Measurements from ENCODE around the gene WDFY4. TPM values are rescaled to one million over a fixed set of nuclear protein-coding genes. Genes with fewer than 3 reads are reported as not detected.

Gene WDFY4
- total and polyA plus RNA-seq, 4 experiments from 2014 or later: 0.29 to 1.00 (median 0.81) TPM; not detected in 1

GRCh38 chr10:48737886-48738285 is 53.2 kb downstream of the WDFY4 start:
- Histone ChIP-seq H3K4me3 (ENCODE audit: low read length in 2 of 2) (no peak overlapping the region), H3K4me1 (ENCODE audit: insufficient read depth, low read length) (no peaks in the 10 kb centered on the region), H3K27me3 (ENCODE audit: insufficient read depth, low read length) (no peaks in the 10 kb centered on the region), H3K9me3 (ENCODE audit: control insufficient read depth in 1 of 2, low read length in 2 of 2) (no peaks in the 10 kb centered on the region), H3K36me3 (ENCODE audit: insufficient read depth, low read length) (no peaks in the 10 kb centered on the region), H3K27ac (ENCODE audit: low read depth, low read length) (no peak overlapping the region)
- no peak for DNase-seq
- Mint-ChIP-seq H3K36me3 (no peaks in the 10 kb centered on the region), H3K4me3 (no peak overlapping the region), H3K27ac (no peak overlapping the region), H3K27me3 (peaks cover 0 to 7% of the 10 kb centered on the region in 2 donors), H3K9me3 (no peaks in the 10 kb centered on the region), H3K4me1 (no peaks in the 10 kb centered on the region)
- ChIA-PET POLR2A (ENCODE audit: partially characterized antibody) (no interaction called here), CTCF (ENCODE audit: partially characterized antibody) (no interaction called here)
- intact Hi-C loops (cut with micrococcal nuclease): no loop called here

GRCh38 chr10:48739170-48739569 is 54.5 kb downstream of the WDFY4 start:
- no peaks in the 10 kb centered on the region for H3K36me3 ChIP-seq (ENCODE audit: insufficient read depth, low read length)

GRCh38 chr10:48740015-48740707 is 55.5 kb downstream of the WDFY4 start:
- Histone ChIP-seq H3K27ac (ENCODE audit: low read depth, low read length) (no peak overlapping the region), H3K4me3 (ENCODE audit: low read length in 2 of 2) (no peak overlapping the region), H3K36me3 (ENCODE audit: insufficient read depth, low read length) (no peaks in the 10 kb centered on the region), H3K27me3 (ENCODE audit: insufficient read depth, low read length) (no peaks in the 10 kb centered on the region), H3K9me3 (ENCODE audit: control insufficient read depth in 1 of 2, low read length in 2 of 2) (no peaks in the 10 kb centered on the region), H3K4me1 (ENCODE audit: insufficient read depth, low read length) (no peaks in the 10 kb centered on the region)
- no peak overlapping the region for H3K4me3 Mint-ChIP-seq
- CTCF ChIA-PET (ENCODE audit: partially characterized antibody): no interaction called here
- H3K36me3 Mint-ChIP-seq: no peaks in the 10 kb centered on the region
- intact Hi-C loops (cut with micrococcal nuclease): no loop called here
- DNase-seq: no peak
- peaks cover 0 to 1% (median 0%) of the 10 kb centered on the region in 4 donors for H3K4me1 Mint-ChIP-seq
- peaks cover 0 to 9% of the 10 kb centered on the region in 2 donors for H3K27me3 Mint-ChIP-seq
- H3K27ac Mint-ChIP-seq: no peak overlapping the region
- H3K9me3 Mint-ChIP-seq: peaks cover 0 to 3% (median 0%) of the 10 kb centered on the region in 8 donors
- POLR2A ChIA-PET (ENCODE audit: partially characterized antibody): no interaction called here

More at GRCh38 chr10:48739170-48739569, 54.5 kb downstream of the WDFY4 start:
- Mint-ChIP-seq H3K4me1 (no peaks in the 10 kb centered on the region), H3K4me3 (no peak overlapping the region), H3K9me3 (no peaks in the 10 kb centered on the region), H3K27me3 (peaks cover 0 to 7% of the 10 kb centered on the region in 2 donors), H3K36me3 (no peaks in the 10 kb centered on the region), H3K27ac (no peak overlapping the region)
- ChIA-PET POLR2A (ENCODE audit: partially characterized antibody) (no interaction called here), CTCF (ENCODE audit: partially characterized antibody) (no interaction called here)
- Histone ChIP-seq H3K4me1 (ENCODE audit: insufficient read depth, low read length) (no peaks in the 10 kb centered on the region), H3K27me3 (ENCODE audit: insufficient read depth, low read length) (no peaks in the 10 kb centered on the region), H3K4me3 (ENCODE audit: low read length in 2 of 2) (no peak overlapping the region), H3K9me3 (ENCODE audit: control insufficient read depth in 1 of 2, low read length in 2 of 2) (no peaks in the 10 kb centered on the region), H3K27ac (ENCODE audit: low read depth, low read length) (no peak overlapping the region)
- intact Hi-C loops (cut with micrococcal nuclease): no loop called here
- DNase-seq: no peak

- no peak overlapping the region for H3K27ac Mint-ChIP-seq
- no peaks in the 10 kb centered on the region for H3K27me3 ChIP-seq (ENCODE audit: insufficient read depth, low read length)
- H3K9me3 ChIP-seq (ENCODE audit: control insufficient read depth in 1 of 2, low read length in 2 of 2): no peaks in the 10 kb centered on the region
- no peak overlapping the region for H3K27ac ChIP-seq (ENCODE audit: low read depth, low read length)
- H3K9me3 Mint-ChIP-seq: peaks cover 0 to 3% (median 0%) of the 10 kb centered on the region in 8 donors
- no peaks in the 10 kb centered on the region for H3K4me1 ChIP-seq (ENCODE audit: insufficient read depth, low read length)
- no peak for DNase-seq
- no peak overlapping the region for H3K4me3 ChIP-seq (ENCODE audit: low read length in 2 of 2)
- ChIA-PET CTCF (ENCODE audit: partially characterized antibody) (no interaction called here), POLR2A (ENCODE audit: partially characterized antibody) (no interaction called here)
- H3K36me3 Mint-ChIP-seq: no peaks in the 10 kb centered on the region
- intact Hi-C loops (cut with micrococcal nuclease): no loop called here
- H3K36me3 ChIP-seq (ENCODE audit: insufficient read depth, low read length): no peaks in the 10 kb centered on the region
- no peak overlapping the region for H3K4me3 Mint-ChIP-seq
- H3K27me3 Mint-ChIP-seq: peaks cover 0 to 9% of the 10 kb centered on the region in 2 donors
- peaks cover 0 to 1% (median 0%) of the 10 kb centered on the region in 4 donors for H3K4me1 Mint-ChIP-seq
Measured at GRCh38 chr10:48740988-48741387, 56.3 kb downstream of the WDFY4 start.

- DNase-seq: no peak
- ChIA-PET POLR2A (ENCODE audit: partially characterized antibody) (no interaction called here), CTCF (ENCODE audit: partially characterized antibody) (no interaction called here)
- intact Hi-C loops (cut with micrococcal nuclease): no loop called here
- Mint-ChIP-seq H3K9me3 (peaks cover 0 to 9% (median 6%) of the 10 kb centered on the region in 8 donors), H3K4me3 (no peak overlapping the region), H3K4me1 (peaks cover 0 to 1% (median 0%) of the 10 kb centered on the region in 4 donors), H3K36me3 (no peaks in the 10 kb centered on the region), H3K27me3 (peaks cover 0 to 8% of the 10 kb centered on the region in 2 donors), H3K27ac (no peak overlapping the region)
- no peaks in the 10 kb centered on the region for H3K9me3 ChIP-seq (ENCODE audit: control insufficient read depth in 1 of 2, low read length in 2 of 2)
- H3K4me3 ChIP-seq (ENCODE audit: low read length in 2 of 2): no peak overlapping the region
- H3K36me3 ChIP-seq (ENCODE audit: insufficient read depth, low read length): no peaks in the 10 kb centered on the region
- H3K4me1 ChIP-seq (ENCODE audit: insufficient read depth, low read length): no peaks in the 10 kb centered on the region
- H3K27me3 ChIP-seq (ENCODE audit: insufficient read depth, low read length): no peaks in the 10 kb centered on the region
- H3K27ac ChIP-seq (ENCODE audit: low read depth, low read length): no peak overlapping the region
Measured at GRCh38 chr10:48742891-48743860, 58.5 kb downstream of the WDFY4 start.

GRCh38 chr10:48744587-48744986 is 59.9 kb downstream of the WDFY4 start:
- Histone ChIP-seq H3K27me3 (ENCODE audit: insufficient read depth, low read length) (no peaks in the 10 kb centered on the region), H3K4me1 (ENCODE audit: insufficient read depth, low read length) (no peaks in the 10 kb centered on the region), H3K27ac (ENCODE audit: low read depth, low read length) (no peak overlapping the region), H3K4me3 (ENCODE audit: low read length in 2 of 2) (no peak overlapping the region), H3K9me3 (ENCODE audit: control insufficient read depth in 1 of 2, low read length in 2 of 2) (no peaks in the 10 kb centered on the region), H3K36me3 (ENCODE audit: insufficient read depth, low read length) (no peaks in the 10 kb centered on the region)
- POLR2A ChIA-PET (ENCODE audit: partially characterized antibody): no interaction called here
- no peak overlapping the region for H3K27ac Mint-ChIP-seq
- H3K4me1 Mint-ChIP-seq: peaks cover 0 to 1% (median 0%) of the 10 kb centered on the region in 4 donors
- no peak for DNase-seq
- peaks cover 3 to 5% of the 10 kb centered on the region in 2 donors for H3K27me3 Mint-ChIP-seq
- peaks cover 0 to 9% (median 6%) of the 10 kb centered on the region in 8 donors for H3K9me3 Mint-ChIP-seq
- no peaks in the 10 kb centered on the region for H3K36me3 Mint-ChIP-seq
- intact Hi-C loops (cut with micrococcal nuclease): no loop called here
- CTCF ChIA-PET (ENCODE audit: partially characterized antibody): no interaction called here
- no peak overlapping the region for H3K4me3 Mint-ChIP-seq

GRCh38 chr10:48745662-48746245 is 61.1 kb downstream of the WDFY4 start:
- H3K27ac ChIP-seq (ENCODE audit: low read depth, low read length): no peak overlapping the region
- peaks cover 0 to 9% (median 6%) of the 10 kb centered on the region in 8 donors for H3K9me3 Mint-ChIP-seq
- H3K4me3 ChIP-seq (ENCODE audit: low read length in 2 of 2): no peak overlapping the region
- H3K9me3 ChIP-seq (ENCODE audit: control insufficient read depth in 1 of 2, low read length in 2 of 2): no peaks in the 10 kb centered on the region
- H3K4me1 ChIP-seq (ENCODE audit: insufficient read depth, low read length): no peaks in the 10 kb centered on the region
- H3K4me3 Mint-ChIP-seq: no peak overlapping the region
- H3K27me3 Mint-ChIP-seq: peaks cover 5% of the 10 kb centered on the region in 2 donors
- peaks cover 0 to 1% (median 0%) of the 10 kb centered on the region in 4 donors for H3K4me1 Mint-ChIP-seq
- ChIA-PET POLR2A (ENCODE audit: partially characterized antibody) (no interaction called here), CTCF (ENCODE audit: partially characterized antibody) (no interaction called here)
- H3K27ac Mint-ChIP-seq: no peak overlapping the region
- no peaks in the 10 kb centered on the region for H3K36me3 ChIP-seq (ENCODE audit: insufficient read depth, low read length)
- no peak for DNase-seq
- H3K36me3 Mint-ChIP-seq: no peaks in the 10 kb centered on the region
- intact Hi-C loops (cut with micrococcal nuclease): no loop called here
- no peaks in the 10 kb centered on the region for H3K27me3 ChIP-seq (ENCODE audit: insufficient read depth, low read length)

Measured in CD4-positive, alpha-beta memory T cell (primary cell).